SIG-M5 treated with dmso at 0.1 percent for 504 hours (cell line): ENCODE measurements around the gene MARCHF5.
A peak's percentile ranks its signal among the peaks of the same experiment; 100 is the strongest.

ENCODE experiments used
- DNase-seq: peaks from one replicate; lab custom pipeline; 2025; ENCODE audit not compliant: unreplicated experiment; lab: John Stamatoyannopoulos, UW

Gene MARCHF5, protein sequence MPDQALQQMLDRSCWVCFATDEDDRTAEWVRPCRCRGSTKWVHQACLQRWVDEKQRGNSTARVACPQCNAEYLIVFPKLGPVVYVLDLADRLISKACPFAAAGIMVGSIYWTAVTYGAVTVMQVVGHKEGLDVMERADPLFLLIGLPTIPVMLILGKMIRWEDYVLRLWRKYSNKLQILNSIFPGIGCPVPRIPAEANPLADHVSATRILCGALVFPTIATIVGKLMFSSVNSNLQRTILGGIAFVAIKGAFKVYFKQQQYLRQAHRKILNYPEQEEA

DNA sequence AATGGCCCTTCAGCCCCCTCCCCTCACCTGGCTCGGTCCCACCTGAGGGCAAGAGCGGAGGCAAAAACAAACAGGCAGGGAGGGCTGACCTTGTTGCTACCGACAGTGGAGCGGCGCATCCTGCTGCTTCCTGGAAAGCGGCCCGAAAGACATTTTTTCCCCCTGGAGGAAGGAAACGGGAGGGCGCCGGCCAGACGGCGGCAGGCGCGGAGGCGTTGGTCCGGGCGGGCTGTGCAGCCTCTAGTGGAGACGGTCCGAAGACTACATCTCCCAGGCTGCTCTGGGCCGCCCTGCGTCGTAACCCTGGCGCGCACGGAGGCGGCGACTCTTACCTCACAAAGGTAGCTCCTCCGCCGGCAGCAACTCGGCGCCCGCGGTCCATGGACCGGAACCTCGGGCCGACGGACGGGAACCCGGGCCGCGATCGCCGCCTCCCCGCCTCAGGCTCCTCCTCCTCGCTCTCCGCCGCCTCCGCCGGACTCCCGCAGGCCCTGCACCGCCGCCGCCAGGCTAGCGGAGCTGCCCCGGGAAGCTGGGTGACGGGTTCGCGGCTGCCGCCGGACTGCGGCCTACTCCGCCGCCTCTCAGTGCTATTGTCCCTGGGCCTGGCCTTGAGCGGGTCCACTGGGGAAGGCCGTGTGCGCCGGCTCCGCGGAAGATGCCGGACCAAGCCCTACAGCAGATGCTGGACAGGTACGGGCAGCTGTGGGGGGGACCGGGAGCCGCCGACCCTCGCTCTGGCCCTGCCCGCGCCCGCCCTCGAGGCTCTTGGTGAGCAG lies at the start of gene MARCHF5, which contains the start of gene CPEB3:
Gene MARCHF5, plus strand, starts transcription at position 331 of the 779 bp plus-strand sequence. Its CDS starts 328 bp downstream, at position 659.
Gene CPEB3, minus strand, starts transcription at position 242 of the 779 bp plus-strand sequence. CDS start 50,728 bp downstream, outside the sequence.
- peak; percentile 91 for DNase-seq

DNA sequence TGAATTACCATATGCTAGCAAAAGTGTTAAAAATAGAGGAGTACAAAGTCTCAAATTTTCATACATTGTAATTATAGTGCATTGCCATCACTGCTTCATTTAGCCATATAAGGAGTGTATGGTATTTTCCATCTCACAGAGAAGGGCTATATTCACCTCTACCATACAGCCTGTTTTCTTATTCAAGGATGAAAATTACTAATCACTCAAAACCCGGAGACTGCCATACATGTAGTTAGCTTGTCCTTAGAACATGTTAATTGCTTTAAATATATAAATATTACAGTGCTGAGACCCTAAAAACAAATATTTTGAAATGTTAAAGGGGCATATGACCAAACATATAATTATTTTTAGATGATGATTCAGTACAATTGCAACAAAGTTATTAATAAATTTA lies 49.5 kb upstream of the MARCHF5 start:
- no peak for DNase-seq

DNA sequence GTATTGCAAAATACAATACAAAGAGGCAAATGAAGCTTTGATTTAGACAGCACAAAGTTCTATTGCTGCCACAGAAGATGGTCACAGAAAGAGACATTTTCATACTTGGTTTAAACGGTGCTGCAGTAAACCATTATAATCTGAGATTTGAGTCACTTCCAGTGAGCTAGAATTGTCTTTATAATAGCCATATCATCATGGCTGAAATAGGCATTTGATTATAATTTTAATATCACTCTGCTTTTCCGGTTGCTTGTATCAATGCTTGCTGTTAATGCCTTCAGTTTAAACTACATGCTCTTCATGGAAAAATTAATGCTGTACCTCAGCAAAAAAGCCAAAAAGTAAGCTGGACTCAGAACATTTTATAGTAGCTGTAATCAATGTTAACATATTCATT lies 48.6 kb upstream of the MARCHF5 start:
- DNase-seq, result no peak

DNA sequence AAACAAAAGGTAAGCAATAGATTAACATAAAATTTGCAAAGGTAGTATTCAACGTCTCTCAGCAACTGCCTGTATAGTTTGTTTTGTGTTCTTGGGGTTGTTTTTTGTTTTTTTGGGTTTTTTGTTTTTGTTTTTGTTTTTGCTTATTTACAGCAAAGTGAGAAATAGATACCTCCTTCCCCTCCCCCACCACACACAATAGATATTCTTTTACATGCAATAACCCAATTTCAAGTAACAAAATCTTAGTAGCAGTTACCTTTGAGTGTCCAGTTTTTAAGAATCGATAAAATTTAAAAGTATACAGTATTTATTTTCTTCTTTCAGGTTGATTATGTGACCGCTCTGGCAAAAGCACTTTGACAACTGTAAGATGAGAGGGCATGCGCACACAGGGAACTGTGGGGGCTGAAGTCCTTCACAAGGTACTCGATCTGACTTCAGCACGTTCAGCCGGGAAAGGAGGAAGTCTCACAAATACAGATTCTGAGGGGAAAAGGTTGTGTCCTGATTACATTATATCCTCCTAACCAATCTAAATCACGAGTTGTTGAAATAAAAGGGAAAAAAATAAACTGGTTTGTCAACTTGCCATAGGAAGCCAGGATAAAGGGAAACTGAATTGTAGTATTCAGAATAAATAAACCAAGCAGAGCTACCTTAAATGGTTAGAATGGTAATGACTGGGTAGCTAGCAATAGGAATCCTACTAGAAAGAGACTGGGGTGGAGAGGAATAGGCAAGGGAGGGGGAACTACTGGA lies 47.9 kb upstream of the MARCHF5 start:
- peak; percentile 82 for DNase-seq

DNA sequence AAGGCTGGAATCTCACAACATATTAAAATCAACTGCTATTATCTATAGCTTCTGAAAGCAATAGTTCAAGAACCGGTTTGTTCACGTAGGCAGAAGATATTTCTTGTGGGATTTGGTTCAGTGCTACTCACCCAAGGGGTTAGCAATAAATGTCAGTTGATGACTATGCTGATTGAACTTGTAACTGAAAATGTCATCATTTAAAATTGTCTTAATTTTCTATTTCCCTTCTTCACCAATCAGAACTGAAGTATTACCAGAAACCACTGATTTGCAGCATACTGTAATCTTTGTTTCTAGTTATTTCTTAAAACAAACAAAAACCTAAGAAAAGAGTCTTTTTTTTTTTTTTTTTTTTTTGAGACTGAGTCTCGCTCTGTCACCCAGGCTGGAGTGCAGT lies 46.2 kb upstream of the MARCHF5 start:
- no peak for DNase-seq

DNA sequence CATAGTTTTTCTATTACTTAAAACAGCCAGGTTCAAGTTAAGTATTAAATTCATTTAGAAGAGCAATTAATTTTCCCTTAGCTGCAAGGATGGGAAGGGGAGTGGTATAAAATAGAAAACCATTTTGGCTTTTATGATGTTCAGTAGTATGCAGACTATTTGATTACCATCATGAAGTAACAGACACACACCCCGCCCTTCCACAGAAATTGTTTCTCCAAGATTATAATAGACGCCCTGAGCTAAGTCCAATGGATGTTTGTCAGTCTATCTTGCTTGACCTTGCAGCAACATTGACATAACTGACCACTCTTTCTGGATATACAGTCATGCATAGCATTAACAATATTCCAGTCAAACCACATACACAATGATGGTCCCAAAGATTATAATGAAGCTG lies 42.4 kb upstream of the MARCHF5 start:
- no peak for DNase-seq

DNA sequence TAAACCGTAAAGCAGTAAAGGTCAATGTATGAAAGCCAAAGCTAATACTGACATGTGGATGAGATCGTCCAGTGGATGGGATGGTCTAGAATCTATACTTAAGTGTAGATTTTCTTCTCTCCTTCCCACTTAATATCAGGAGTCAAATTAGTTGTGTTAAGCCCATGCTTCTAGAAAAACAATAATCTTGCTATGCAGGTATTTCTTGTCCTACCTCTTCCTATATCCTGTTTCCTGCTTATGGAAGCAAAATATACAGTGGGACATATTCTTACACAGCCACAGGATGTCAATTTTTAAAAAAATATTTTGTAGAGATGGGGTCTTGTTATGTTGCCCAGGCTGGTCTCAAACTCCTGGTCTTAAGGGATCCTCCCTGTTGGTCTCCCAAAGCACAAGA lies 27.6 kb upstream of the MARCHF5 start:
- no peak for DNase-seq

DNA sequence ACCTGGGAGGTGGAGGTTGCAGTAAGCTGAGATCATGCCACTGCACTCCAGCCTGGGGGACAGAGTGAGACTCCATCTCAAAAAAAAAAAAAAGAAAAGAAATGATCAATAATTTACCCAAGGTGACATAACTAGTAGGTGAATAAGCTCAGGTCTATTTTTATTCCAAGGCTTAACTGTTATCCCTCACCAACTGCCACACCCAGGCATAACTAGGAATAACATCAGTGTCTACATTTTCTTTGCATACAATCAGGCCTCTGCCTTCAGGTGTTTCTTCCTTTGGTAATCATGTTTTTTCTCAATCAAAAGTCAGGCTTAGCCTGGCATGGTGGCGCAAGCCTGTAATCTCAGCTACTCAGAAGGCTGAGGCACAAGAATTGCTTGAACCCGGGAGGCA lies 26.7 kb upstream of the MARCHF5 start:
- DNase-seq, result no peak

DNA sequence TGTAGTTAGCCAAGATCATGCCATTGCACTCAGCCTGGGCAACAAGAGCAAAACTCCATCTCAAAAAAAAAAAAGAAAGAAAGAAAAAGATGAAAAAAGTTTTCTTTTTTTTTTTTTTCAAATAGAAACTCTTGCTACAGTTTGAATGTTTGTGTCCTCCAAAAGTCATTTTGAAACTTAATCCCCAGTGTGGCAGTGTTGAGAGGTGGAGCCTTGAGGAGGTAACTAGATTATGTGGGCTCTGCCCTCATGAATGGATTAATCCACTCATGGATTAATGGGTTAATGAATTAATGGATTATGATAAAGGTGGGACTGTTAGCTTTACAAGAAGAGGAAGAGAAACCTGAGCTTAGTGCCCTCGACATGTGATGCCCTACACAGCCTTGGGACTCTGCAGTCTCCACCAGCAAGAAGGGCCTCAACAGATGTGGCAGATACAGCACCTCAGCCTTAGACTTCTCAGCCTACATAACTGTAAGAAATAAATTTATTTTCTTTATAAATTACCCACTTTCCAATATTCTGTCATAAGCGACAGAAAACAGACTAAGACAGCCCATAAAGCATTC lies 25.2 kb upstream of the MARCHF5 start:
- no peak for DNase-seq

DNA sequence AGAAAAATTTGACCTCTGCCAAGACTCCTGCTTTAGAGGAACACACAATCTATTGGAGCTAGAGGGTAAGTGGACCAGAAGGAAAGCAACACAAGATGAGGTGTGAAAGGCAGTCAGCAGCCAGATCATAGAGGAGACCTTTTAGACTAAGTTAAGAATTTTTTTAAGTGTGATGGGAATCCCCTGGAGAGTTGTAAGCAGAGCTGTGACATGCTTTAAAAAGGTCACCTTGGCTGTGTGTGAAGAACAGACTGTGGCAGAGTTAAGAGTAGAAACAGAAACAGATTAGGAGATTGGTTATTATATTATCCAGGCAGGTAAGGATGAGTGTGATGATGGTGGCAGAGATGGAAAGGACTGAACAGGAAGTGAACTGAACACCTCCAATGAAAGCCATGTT lies 23.6 kb upstream of the MARCHF5 start:
- no peak for DNase-seq

DNA sequence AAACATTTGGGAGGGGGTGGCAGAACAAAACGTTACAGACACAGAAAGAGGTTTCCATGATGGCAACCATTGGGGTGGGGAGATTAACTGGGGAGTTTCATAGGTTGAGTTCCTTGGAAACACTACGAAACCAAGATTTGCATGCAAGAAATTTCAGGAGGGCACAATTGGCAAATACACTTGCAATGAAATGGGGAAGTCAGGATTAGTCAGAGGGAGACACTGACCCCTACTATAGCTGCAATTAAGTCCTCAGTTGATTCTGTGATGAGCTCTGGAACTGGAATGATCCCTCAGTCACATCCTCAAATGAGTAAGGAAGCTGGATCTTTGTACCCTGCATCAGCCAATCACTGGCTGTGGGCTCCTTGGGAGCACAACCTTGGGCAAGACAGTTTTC lies 22.2 kb upstream of the MARCHF5 start:
- DNase-seq, result peak; percentile 76

DNA sequence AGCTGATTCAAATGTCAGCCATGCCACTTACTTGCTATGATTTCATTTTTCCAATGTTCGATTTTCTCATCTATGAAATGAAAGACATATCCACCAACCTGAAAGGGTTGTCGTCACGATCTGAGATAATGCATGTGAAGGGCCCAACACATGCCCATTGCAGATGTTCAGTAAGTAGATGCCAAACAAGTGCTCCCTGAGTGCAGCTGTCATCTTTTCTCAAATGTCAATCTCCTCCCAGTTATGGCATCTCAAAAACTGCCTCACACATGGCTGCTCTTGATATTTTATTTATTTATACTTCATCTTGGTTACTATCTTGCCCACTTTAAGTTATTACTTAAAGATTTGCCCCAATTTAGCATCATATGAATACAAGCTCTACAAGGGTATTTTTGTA lies 16.9 kb upstream of the MARCHF5 start:
- no peak for DNase-seq

DNA sequence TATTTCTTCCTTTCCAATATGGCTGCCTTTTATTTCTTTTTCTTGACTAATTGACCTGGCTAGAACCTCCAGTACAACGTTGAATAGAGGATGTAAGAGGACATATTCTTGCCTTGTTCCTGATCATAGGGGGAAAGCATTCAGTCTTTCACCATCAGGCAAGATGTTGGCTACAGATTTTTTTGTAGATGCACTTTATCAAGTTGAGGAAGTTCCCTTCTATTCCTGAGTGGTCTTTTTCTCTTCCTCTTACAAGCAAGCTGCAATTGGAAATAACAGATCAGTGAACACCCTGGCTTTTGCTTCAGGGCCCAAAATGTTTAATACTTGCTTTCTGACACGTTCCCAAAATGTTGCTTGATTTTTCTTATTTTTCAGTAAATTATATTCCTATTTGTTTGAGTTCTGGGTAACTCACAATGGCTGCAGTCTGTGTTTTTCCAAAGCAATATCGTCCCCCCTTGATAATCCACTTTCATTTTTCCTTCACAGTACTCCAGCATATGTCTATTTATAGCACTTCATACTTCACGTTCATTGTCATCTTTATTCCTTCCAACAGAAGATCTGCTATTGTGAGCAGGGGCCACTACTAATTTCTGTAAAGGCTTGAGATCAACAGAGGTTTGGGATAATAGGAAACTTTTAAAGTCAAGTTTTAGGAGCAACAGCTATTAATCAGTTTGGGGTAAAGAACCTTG lies 11.8 kb upstream of the MARCHF5 start:
- DNase-seq, result peak; percentile 12

DNA sequence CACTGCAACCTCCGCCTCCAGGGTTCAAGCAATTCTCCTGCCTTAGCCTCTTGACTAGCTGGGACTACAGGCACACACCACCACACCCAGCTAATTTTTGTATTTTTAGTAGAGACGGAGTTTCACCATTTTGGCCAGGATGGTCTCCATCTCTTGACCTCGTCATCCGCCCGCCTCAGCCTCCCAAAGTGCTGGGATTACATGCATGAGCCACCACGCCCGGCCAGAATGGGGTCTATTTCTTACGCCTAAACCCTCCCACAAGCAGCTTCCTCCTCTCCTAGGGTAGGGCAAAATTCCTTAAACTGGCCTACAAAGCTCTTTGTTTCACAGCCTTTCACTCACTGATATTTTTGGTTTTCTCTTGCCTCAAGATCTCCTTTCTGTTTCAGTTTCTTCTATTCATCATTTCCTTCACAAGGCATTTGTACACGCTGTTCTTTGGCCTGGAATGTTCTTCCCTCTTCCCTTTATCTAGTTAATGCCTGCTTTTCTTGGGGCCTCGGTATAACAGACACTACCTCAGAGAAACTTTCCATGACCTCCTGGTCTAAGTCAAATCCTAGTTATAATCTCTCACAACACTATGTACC lies 6.8 kb upstream of the MARCHF5 start:
- peak; percentile 9 for DNase-seq

DNA sequence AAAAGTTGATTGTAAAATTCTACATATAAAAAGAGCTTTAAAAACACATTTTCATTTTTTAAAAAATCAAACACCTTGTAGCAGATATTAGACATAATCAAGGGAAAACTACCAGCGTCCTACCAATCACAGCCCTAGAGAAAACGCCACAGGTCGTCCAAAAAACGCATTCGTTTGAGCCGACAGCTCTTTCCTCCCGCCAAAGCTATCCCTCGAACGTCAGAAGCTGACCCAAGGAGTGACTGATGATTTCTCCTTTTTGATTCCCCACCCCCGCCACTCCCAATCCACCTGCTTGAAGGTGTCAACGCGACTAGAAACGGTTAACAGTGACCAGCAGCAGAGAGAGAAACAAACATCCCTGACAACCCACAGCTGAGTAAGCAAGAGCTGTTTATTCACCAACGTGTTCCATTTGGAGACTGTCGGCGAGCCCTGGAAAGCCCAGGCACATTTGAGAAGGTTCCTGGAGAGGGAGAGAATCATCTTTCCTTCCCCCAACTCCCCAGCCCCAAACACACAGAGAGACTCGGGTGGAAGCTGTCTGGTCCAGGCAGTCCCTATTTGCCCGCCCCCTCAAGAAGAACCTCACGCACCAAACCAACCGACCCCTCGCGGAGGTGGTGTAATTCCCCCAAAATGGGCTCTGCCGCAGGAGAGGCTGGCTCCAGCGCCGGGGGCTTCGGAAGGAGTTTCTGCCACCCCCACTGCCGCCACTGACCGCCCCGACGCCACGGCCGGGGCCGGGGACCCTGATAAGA lies 711 bp upstream of the MARCHF5 start:
- DNase-seq, result peak; percentile 18

DNA sequence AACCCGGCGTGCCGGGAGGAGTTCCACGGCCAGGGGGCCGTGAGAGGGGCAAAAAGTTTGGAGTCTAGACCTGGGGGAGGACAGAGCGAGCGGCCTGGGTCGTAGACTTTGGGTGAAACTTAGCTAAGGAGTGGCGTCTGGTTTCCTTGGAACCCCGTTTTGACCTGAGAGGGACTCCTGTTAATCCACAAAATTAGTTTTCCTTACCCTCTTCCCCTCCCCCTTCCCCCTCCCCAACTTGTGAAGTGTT lies 574 bp downstream of the MARCHF5 start:
- no peak for DNase-seq

DNA sequence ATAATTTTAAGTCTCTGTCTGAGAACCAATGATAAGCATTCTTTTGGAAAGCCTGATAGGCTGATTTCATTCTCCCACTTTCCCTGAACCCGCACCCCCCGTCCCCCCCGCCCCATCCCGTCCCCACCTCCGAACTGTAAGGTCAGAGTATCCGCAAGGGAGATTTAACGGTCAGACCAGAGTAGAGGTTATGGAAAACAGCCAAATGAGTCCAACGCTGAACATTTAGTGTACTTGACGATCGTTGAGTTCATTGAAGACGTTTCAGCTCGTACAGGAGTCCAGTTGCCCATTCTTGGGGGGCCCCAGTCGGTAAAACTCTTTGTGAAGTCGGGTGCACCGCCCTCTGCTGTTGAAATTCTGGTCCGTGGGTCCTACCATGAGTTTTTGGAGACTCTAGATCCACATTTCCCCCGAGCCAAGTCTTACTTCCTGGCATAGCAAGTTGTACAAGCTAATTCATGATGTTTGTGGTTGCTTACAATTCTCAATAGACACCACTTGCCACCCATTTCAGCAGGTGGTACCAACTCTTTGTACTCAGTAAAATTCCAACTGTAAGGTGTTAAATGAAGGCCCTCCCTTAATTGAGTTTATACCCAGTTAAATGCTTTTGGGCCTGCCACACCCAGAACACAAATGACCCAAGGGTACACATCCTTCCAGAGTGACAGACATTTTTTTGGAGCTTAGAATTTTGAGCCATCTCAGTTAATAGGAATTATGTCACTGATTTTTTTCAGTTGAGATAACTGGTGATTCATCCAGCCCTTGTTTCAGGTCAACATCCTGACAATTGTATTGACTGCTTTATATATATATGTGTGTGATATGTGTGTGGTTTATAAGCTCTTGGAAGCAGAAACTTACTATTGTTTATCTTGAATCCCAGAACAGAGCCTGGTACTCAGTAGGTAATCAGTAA lies 1.2 kb downstream of the MARCHF5 start:
- peak; percentile 56 for DNase-seq

DNA sequence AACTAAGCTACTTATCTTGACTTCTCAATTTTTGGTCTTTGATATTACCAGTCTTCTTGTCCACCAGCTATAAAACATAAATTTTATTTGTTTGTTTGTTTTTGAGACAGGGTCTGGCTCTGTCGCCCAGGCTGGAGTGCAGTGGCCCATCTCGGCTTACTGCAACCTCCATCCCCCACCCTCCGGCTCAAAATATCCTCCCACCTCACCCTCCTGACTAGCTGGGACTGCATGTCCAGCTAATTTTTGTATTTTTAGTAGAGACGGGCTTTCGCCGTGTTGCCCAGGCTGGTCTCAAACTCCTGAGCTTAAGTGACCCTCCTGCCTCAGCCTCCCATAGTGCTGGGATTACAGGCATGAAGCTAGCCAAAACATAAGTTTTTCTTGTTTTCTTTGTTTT lies 7.5 kb downstream of the MARCHF5 start:
- no peak for DNase-seq

DNA sequence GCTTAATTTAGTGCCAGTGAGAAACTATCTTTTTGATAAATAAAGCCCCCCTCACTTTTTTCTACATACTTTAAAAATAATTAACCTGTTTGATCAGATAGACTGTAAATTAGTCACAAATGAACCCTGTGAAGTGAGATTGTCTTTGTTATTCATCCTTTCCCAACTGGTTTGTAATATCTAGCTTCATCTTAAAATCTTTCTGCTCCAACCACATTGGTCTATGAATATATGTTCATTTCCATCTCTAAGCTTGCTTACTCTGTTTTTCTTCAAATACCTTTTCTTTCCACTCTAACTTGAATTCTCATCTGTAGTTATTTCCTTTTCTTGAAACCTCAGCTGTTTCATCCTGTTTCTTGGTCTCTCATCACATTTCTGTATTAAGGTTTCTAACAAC lies 12.1 kb downstream of the MARCHF5 start:
- no peak for DNase-seq
